Peyer's patch (tissue), 4 donors: Measurements from ENCODE around the gene MXRA7.

Source experiments
- POLR2A ChIP-seq, 2 donors: fragments of 450-650 bp; IDR thresholded peaks; one replicate each; pipeline ENCODE4 v1.5.1; 2017; ENCODE audit warnings: antibody characterized with exemption in 2 of 2, mild to moderate bottlenecking in 2 of 2, moderate library complexity in 2 of 2
- TF ChIP-seq, protein P1 (sequence below), 6 experiments: fragments of 450-650 bp in 4 of 6; fragments of 200-600 bp in 2 of 6; sonication (generic) in 1 of 6; IDR thresholded peaks; one replicate each; pipeline ENCODE4 v1.5.1; 2017 to 2019; ENCODE audit warnings: antibody characterized with exemption in 6 of 6, mild to moderate bottlenecking in 3 of 6, moderate library complexity in 1 of 6

- TF ChIP-seq, protein P1, sequence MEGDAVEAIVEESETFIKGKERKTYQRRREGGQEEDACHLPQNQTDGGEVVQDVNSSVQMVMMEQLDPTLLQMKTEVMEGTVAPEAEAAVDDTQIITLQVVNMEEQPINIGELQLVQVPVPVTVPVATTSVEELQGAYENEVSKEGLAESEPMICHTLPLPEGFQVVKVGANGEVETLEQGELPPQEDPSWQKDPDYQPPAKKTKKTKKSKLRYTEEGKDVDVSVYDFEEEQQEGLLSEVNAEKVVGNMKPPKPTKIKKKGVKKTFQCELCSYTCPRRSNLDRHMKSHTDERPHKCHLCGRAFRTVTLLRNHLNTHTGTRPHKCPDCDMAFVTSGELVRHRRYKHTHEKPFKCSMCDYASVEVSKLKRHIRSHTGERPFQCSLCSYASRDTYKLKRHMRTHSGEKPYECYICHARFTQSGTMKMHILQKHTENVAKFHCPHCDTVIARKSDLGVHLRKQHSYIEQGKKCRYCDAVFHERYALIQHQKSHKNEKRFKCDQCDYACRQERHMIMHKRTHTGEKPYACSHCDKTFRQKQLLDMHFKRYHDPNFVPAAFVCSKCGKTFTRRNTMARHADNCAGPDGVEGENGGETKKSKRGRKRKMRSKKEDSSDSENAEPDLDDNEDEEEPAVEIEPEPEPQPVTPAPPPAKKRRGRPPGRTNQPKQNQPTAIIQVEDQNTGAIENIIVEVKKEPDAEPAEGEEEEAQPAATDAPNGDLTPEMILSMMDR (IDR thresholded peaks at IDR 0.05): no peak
- no peak for TF ChIP-seq POLR2A (IDR thresholded peaks at IDR 0.05)
Measured at GRCh38 chr17:76738468-76738850, 27.7 kb upstream of the MXRA7 start.
